ENCODE data around the gene SKI.

The SKI gene

GRCh38 chr1:2194319-2194897, 33.7 kb upstream of the SKI start, which contains the start of gene FAAP20:
TSS of gene FAAP20 (minus strand) at chr1:2194772. CDS start at chr1:2194749, 23 bp downstream.
- DNase-seq (ENCODE audit: low spot score) = peak; percentile 65

DNA sequence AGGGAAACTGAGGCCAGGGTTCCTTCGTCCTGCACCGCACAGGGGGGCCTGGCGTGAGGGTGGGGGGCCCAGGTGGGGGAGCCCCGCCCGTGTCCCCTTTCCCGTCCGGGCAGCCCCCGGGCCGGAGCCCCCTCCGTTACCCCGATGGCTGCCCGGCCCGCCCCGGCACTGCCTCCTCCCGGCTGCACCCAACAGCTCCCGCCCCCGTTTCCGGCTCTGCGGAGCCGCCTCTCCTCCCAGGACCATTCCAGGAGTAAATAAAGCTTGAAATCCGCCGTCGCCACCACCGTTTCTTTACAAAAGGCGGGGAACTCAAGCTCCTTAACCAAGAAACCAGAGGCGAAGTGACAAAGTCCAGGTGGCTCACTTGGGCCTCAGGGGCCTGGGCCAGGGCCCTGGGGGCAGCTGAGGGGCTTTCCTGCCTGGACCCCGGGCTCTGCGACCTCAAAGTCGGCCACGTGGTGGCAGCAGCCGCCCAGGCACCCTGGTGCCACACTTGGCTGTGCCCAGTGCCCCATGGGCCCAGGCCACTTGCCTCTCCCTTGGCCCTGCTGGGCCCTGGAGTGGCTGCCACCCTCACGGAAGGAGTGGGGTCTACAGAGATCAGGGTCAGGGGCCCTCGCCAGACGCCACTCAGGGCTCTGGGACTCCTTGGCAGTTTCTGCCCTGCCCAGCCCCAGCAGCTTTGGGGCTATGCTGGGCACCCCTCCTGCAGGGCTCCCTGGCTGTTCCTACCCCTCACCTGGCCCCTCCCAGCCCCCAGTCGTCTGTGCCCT, 33.0 kb upstream of the SKI start:
- DNase-seq (ENCODE audit: low spot score) = peak; percentile 85

GRCh38 chr1:2195785-2196184, 32.3 kb upstream of the SKI start:
- no peak for DNase-seq (ENCODE audit: low spot score)

GRCh38 chr1:2196901-2197638, 31.0 kb upstream of the SKI start:
- no peak for DNase-seq (ENCODE audit: low spot score)

- DNase-seq (ENCODE audit: low spot score) = no peak
Measured at GRCh38 chr1:2197707-2198165, 30.4 kb upstream of the SKI start.

DNA sequence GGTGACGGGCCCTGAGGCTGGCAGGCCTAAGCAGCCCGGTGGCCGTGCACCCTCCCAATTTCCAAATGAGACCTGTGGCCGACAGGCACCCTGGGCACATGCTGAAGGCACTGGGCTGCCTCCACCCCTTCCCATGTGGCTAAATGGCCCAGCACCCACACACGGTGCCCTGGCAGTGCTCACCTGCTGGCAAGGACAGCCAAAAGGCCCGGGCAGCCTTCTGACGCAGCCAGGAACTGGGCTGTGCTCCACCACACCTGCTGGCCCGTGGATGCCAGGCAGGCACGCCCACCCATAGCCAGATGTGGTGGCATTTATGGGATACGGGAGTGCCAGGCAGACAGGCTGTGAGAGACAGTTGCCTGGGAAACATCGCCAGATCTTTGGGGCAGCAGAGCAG, 29.5 kb upstream of the SKI start:
- no peak for DNase-seq (ENCODE audit: low spot score)

GRCh38 chr1:2199042-2199810, 28.9 kb upstream of the SKI start:
- DNase-seq (ENCODE audit: low spot score) = peak; percentile 92

- DNase-seq (ENCODE audit: low spot score) = no peak
Measured at GRCh38 chr1:2200308-2200943, 27.7 kb upstream of the SKI start.

GRCh38 chr1:2201062-2201461, 27.1 kb upstream of the SKI start:
- DNase-seq (ENCODE audit: low spot score) = no peak

GRCh38 chr1:2202008-2202575, 26.0 kb upstream of the SKI start:
- no peak for DNase-seq (ENCODE audit: low spot score)

GRCh38 chr1:2202843-2203601, 25.1 kb upstream of the SKI start:
- no peak for DNase-seq (ENCODE audit: low spot score)

DNA sequence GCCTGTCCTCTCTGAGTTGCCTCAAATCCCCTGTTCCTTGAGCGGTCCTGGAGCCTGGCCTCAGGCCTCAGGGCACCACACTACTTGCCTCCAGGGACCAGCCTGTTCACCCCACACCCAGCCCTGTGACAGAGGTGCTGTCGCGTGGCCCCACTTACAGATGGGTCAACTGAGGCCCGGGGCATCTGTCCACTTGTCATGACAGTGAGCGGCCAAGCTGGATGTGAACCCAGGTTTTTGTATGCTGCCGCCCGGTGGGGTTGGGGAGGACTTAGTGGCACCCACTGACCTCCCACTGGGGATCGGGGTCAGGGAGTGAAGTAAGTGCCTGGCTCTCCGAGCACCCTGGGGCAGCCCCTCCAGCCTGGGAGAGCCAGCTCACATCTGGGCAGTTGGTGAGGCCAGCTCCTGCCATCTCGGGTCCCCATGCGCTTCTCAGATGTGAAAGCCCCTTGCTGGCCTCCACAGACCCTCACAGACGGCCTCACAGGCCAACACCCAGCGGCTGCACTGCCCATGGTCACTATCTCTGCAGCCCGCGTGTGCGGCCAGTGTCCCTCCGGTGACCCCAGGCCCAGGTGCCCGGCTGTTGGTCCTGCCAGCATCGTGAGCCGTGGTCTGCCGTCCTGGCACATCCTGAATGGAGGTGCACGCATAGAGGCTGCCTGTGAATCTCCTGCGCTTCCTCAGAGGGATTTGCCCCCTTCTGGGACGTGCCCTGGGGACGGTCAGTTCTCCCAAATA, 24.3 kb upstream of the SKI start:
- no peak for DNase-seq (ENCODE audit: low spot score)

DNA sequence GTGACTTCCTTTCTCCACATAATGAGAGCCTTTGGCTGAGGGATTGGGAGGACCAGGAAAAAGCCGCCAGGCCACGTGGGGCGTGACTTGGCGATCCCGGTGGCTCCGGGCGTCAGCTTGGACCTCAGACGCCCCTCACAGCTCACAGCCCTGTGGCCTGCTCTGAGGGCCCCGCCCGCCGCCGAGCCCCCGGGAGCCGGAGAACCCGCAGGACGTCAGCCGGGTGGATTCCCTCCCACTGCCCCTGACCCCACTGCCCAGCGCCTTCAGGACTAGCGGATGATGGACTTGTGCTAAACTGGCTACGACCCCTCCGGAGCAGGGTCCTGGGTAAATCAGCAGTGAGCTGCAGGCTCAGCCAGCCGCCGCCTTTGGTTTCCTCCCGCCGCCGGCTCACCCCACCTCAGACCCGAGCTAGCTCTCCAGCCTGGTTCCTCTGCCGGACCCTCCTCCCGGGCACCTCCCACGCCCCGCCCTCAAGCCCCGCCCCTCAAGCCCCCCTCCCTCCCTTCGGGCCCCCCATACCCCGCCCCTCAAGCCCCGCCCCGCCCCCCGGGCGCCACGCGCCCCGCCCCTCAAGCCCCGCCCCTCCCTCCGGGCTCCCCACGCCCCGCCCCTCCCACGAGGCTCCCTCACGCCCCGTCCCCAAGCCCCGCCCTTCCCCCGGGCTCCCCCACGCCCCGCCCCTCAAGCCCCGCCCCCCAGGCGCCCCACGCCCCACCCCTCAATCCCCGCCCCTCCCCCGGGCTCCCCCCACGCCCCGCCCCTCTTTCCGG, 23.5 kb upstream of the SKI start:
- DNase-seq (ENCODE audit: low spot score) = no peak

GRCh38 chr1:2205191-2205952, 22.7 kb upstream of the SKI start:
- peak; percentile 96 for DNase-seq (ENCODE audit: low spot score)

DNA sequence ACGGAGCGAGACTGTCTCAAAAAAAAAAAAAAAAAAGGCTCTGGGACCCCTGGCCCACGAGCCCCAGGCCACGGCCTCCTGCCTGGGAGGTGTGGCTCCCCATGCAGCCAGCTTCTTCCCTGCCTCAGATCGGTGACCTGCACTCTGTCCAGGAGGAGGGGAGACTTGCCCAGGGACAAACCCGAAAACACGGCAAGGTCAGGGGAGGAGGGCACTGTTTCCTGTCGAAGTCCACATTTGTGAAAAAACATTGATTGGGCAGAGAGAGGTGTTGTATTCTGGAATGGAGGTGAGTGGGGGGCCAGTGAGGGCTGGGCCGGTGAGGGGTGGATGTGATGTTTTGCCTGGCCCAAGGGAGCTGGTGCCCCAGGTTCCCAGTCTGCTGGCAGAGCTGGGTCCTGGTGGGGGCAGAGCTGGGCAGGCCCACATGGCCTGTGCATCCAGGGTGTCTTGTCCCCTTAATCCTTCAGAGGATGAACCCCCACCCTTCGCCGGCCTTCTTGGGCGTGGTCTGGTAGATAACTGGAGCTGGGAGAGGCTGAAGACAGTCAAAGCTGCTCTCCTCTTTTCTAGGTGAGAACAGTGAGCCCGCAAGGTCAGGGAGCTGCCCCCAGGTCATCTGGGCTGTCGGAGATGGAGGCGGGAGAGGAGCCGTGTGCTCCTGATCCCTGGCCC, 21.2 kb upstream of the SKI start:
- DNase-seq (ENCODE audit: low spot score) = no peak

- no peak for DNase-seq (ENCODE audit: low spot score)
Measured at GRCh38 chr1:2208309-2209239, 19.5 kb upstream of the SKI start.
